Measurements from ENCODE around the gene PLPP3. TPM values are rescaled to one million over a fixed set of nuclear protein-coding genes. Genes with fewer than 3 reads are reported as not detected.

The PLPP3 gene
- total RNA-seq, 2 experiments from 2014 or later = not detected

DNA sequence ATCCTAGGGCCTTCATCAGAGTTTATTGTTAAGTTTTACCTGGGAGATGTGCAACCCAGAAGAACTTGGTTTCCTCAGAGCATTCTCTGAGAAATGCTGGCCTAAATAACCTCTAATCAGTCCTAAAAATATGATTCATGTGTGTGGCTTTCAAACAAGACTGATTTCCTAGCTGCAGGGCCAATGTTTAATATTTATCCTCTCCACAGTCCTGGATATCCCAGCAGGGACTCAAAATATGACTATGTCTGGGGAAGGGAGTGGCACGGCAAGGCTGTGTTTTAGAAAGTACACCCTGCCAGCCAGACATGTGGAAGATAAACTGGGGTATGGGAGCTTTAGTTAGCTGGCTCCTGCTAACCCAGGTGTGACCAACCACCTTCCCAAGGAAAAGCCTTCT lies 26.3 kb downstream of the PLPP3 start:
- intact Hi-C loops (cut with micrococcal nuclease) = no loop called here
- no peak overlapping the region for H3K4me3 Mint-ChIP-seq
- CTCF ChIA-PET = no interaction called here
- no peak overlapping the region for H3K27ac Mint-ChIP-seq
- H3K27me3 Mint-ChIP-seq (ENCODE audit: low read depth) = no peaks in the 10 kb centered on the region
- no peaks in the 10 kb centered on the region for H3K36me3 Mint-ChIP-seq (ENCODE audit: low read depth)
- no peak for DNase-seq
- no peaks in the 10 kb centered on the region for H3K4me1 Mint-ChIP-seq (ENCODE audit: low read depth)
- no peaks in the 10 kb centered on the region for H3K9me3 Mint-ChIP-seq

DNA sequence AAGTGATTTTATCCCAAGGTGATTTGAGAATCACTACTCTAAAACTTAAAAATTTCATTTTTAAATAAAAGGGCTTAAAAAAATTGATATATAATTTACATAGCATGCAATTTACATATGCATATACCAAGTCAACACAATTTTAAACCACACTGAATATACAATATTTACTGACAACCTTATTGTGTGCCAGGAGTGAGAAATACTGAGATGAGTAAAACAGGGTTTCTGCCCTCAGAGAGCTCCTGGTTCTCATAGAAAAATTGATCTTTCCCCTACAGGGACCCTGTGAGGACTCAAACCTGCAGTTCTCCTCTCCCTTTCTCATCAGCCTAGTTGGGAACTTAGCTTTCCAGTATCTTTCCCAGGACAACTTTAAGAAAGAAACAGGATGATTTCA lies 27.0 kb downstream of the PLPP3 start:
- Mint-ChIP-seq H3K9me3 (no peaks in the 10 kb centered on the region), H3K4me3 (no peak overlapping the region), H3K27me3 (ENCODE audit: low read depth) (no peaks in the 10 kb centered on the region), H3K4me1 (ENCODE audit: low read depth) (no peaks in the 10 kb centered on the region), H3K27ac (no peak overlapping the region), H3K36me3 (ENCODE audit: low read depth) (no peaks in the 10 kb centered on the region)
- CTCF ChIA-PET = no interaction called here
- intact Hi-C loops (cut with micrococcal nuclease) = no loop called here
- DNase-seq = no peak

DNA sequence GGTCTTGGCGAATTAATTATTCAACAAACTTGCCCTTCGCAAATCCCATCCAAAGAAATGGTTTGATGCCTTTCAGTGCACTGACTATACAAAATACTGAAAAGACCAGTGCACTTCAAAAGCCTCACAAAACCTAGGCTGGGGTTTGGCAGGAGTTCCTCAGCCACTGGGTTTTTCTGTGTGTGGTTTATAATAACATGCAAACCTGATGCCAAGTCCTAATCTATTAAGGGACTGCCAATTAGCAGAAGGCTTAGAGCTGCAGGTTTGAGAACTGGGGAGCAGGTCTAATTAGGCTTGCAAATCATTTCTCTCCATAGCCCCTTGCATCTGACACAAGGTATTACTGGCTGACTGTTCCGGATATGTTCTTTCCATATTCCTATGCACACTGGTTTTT lies 27.7 kb downstream of the PLPP3 start:
- Mint-ChIP-seq H3K4me1 (ENCODE audit: low read depth) (no peaks in the 10 kb centered on the region), H3K27ac (no peak overlapping the region), H3K27me3 (ENCODE audit: low read depth) (no peaks in the 10 kb centered on the region), H3K9me3 (no peaks in the 10 kb centered on the region), H3K4me3 (no peak overlapping the region), H3K36me3 (ENCODE audit: low read depth) (no peaks in the 10 kb centered on the region)
- no peak for DNase-seq
- intact Hi-C loops (cut with micrococcal nuclease) = no loop called here
- CTCF ChIA-PET = interaction anchor here (0.6 kb wide), 1 partner anchor 700 kb away, joined by 3 read pairs; no protein-coding TSS in a partner anchor

DNA sequence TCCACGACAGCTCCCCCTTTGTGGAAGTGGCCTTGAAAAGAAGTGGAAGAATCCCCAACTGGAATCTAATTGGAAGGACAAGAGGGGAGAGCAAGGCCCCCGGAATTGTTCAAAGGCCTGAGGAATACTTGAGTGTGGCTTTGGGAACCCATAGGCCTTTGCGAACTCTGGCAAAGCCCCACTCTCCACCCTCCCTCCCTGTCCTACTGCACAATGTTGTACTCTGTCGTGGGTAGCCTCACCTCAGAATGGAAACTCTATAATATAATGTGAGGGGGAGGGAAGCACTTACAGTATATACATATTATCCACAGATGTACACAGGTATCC lies 28.5 kb downstream of the PLPP3 start:
- no peak overlapping the region for H3K27ac Mint-ChIP-seq
- H3K4me1 Mint-ChIP-seq (ENCODE audit: low read depth) = no peaks in the 10 kb centered on the region
- H3K27me3 Mint-ChIP-seq (ENCODE audit: low read depth) = no peaks in the 10 kb centered on the region
- intact Hi-C loops (cut with micrococcal nuclease) = no loop called here
- CTCF ChIA-PET = no interaction called here
- H3K9me3 Mint-ChIP-seq = no peaks in the 10 kb centered on the region
- DNase-seq = no peak
- no peak overlapping the region for H3K4me3 Mint-ChIP-seq
- no peaks in the 10 kb centered on the region for H3K36me3 Mint-ChIP-seq (ENCODE audit: low read depth)

DNA sequence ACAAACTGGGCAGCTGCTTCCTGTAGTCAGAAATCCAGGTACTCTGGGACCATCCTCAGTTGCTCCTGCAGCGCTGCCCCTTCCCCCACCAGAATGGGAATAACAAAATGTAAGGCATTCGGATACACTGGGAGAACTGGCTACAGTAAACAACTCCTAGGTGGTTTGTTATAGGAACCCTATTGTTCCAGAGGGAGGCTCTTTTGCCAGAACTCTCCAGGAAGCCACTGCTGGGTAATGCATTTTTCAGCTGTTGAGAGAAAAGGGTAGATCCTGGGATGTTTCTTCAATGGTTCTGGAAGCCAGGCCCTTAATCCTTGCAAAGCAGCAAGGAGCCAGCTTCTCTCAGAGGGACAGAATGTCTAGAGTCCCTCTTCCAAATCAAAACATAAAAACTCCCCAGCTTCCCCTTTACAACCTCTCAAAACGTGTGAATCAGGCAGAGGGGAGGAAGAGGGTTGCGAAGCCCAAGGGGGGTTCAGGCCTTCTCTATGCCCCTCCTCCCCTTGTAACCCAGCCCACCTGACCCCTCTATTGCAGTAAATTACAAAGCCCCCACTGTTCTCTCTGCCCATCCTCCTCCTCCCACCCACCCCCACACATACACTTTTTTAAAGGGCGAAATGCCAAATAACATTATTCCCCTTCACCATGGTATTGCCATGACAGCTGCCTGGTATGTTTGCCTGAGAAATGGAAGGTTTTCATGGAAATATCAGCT lies 29.1 kb downstream of the PLPP3 start:
- DNase-seq = no peak
- no peaks in the 10 kb centered on the region for H3K9me3 Mint-ChIP-seq
- H3K27me3 Mint-ChIP-seq (ENCODE audit: low read depth) = no peaks in the 10 kb centered on the region
- H3K36me3 Mint-ChIP-seq (ENCODE audit: low read depth) = no peaks in the 10 kb centered on the region
- no peak overlapping the region for H3K4me3 Mint-ChIP-seq
- CTCF ChIA-PET = no interaction called here
- intact Hi-C loops (cut with micrococcal nuclease) = no loop called here
- no peak overlapping the region for H3K27ac Mint-ChIP-seq
- H3K4me1 Mint-ChIP-seq (ENCODE audit: low read depth) = no peaks in the 10 kb centered on the region

DNA sequence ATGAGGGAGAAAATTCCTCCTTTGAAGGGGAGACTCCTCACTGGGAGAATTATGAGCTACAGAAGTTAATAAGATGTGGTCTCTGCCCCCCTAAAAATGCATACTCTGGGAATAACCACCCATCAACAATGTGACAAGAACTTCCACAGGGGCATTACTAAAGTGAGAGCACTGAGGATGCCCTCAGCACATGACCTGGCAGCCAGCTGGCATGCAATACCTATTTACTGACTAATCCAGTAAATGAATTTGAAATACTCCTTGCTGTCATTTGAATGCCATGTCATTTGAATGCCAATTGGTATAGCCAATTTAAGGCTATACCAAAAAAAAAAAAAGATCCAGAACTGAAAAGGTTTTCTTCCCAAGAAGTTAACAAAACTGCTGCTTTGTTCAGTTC lies 30.8 kb downstream of the PLPP3 start:
- no peak overlapping the region for H3K4me3 Mint-ChIP-seq
- no peak overlapping the region for H3K27ac Mint-ChIP-seq
- H3K9me3 Mint-ChIP-seq = no peaks in the 10 kb centered on the region
- no peaks in the 10 kb centered on the region for H3K36me3 Mint-ChIP-seq (ENCODE audit: low read depth)
- H3K4me1 Mint-ChIP-seq (ENCODE audit: low read depth) = no peaks in the 10 kb centered on the region
- no peak for DNase-seq
- no peaks in the 10 kb centered on the region for H3K27me3 Mint-ChIP-seq (ENCODE audit: low read depth)
- CTCF ChIA-PET = no interaction called here
- intact Hi-C loops (cut with micrococcal nuclease) = no loop called here

DNA sequence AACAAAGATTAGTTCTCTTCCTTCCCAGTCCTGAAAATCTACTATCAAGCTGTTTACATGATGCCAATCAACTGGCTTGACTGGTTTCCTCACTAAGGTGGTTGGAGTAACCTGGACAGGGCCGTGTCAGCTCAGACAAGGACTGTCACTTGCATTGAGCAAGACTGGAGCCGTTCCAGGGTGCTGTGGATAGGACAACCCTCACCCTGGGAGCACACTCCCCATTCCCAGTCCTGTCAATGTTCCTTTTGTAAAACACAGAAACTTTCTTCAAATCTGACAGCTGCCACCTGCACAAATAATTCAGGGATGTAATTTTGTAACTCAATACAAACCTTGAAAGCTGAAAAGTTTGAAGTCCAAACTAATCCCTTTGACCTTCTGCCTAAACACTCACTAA lies 31.4 kb downstream of the PLPP3 start:
- Mint-ChIP-seq H3K4me1 (ENCODE audit: low read depth) (no peaks in the 10 kb centered on the region), H3K27me3 (ENCODE audit: low read depth) (no peaks in the 10 kb centered on the region), H3K9me3 (no peaks in the 10 kb centered on the region), H3K4me3 (no peak overlapping the region), H3K27ac (no peak overlapping the region), H3K36me3 (ENCODE audit: low read depth) (no peaks in the 10 kb centered on the region)
- CTCF ChIA-PET = no interaction called here
- no peak for DNase-seq
- intact Hi-C loops (cut with micrococcal nuclease) = no loop called here

DNA sequence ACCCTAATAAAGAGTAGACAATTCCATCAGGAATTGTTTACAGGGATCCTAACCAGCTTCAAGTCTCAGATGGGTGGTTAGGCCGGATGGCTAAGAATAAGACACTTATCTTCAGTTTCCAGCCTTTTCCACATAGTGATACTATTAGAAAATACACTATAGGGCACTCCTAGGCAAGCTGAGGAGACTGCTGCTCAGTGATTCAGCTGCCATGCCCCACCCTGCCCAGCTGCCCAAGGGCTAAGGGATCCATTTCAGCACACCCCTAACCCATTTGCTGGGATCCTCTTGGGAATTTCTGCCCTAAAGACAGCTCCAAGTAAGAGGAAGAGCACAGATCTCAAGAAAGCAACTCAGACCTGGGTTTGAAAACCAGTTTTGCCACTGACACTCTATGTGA lies 31.9 kb downstream of the PLPP3 start:
- no peak for DNase-seq
- intact Hi-C loops (cut with micrococcal nuclease) = no loop called here
- Mint-ChIP-seq H3K4me3 (no peak overlapping the region), H3K36me3 (ENCODE audit: low read depth) (no peaks in the 10 kb centered on the region), H3K27me3 (ENCODE audit: low read depth) (no peaks in the 10 kb centered on the region), H3K27ac (no peak overlapping the region), H3K4me1 (ENCODE audit: low read depth) (no peaks in the 10 kb centered on the region), H3K9me3 (no peaks in the 10 kb centered on the region)
- CTCF ChIA-PET = no interaction called here

DNA sequence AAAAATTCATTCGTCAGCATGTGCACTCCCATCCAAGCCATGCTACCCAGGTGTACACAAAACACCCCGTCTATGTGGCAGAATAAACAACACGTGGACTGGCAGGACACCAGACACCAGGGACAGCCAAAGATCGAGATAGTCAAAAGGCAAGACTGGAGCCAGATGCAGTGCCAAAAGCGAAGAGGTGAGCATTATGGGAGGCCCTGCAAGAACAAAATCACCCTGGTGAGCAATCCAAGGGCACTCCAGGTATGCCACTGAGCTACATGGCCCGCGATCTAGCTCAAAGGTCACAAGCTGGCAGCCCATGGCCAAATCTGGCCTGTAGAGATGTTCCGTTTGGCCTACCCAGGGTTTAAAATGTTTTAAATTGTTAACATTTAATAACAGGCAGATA lies 33.7 kb downstream of the PLPP3 start:
- Mint-ChIP-seq H3K27ac (no peak overlapping the region), H3K9me3 (no peaks in the 10 kb centered on the region), H3K36me3 (ENCODE audit: low read depth) (no peaks in the 10 kb centered on the region), H3K27me3 (ENCODE audit: low read depth) (no peaks in the 10 kb centered on the region), H3K4me3 (no peak overlapping the region), H3K4me1 (ENCODE audit: low read depth) (no peaks in the 10 kb centered on the region)
- DNase-seq = no peak
- intact Hi-C loops (cut with micrococcal nuclease) = no loop called here
- CTCF ChIA-PET = no interaction called here

DNA sequence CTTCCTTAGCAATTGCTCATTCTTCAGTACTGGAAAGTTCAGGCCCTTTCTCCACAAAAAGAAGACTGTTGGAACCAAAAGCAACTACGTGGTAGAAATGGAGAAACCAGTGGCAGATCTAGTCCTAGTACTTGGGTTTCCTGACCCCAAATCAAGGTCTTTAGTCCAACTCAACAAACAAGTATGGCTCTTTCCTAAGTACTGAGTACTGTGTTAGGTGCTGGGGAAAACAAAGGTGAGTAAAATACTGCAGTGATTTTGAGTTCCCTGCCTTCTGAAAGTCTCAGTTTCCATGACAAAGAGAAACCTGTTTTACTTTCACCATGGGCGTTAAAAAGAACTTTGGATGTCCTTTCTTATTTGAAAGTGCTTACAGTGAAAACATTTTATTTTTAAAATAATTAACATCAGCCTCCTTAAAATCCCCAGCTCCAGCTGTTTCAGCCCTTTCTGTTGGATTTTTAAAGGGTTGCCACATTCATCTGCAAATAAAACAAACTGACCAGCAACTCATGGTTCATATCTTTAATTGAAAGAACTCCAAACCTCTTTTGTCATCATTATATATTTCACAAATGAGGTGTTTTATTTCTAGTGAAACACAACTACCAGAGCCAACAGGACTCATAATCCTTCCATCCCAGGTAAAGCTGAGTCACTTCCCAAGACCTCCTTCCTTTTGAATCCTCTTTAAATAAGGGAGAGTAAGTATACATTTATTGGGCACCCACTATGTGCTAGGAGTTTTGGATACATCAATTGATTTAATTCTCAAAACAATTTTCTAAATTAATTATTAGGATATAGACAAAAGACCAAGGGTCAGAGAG lies 35.4 kb downstream of the PLPP3 start:
- H3K4me1 Mint-ChIP-seq (ENCODE audit: low read depth) = no peaks in the 10 kb centered on the region
- no peak overlapping the region for H3K27ac Mint-ChIP-seq
- H3K36me3 Mint-ChIP-seq (ENCODE audit: low read depth) = no peaks in the 10 kb centered on the region
- no peak for DNase-seq
- H3K27me3 Mint-ChIP-seq (ENCODE audit: low read depth) = no peaks in the 10 kb centered on the region
- intact Hi-C loops (cut with micrococcal nuclease) = no loop called here
- no peaks in the 10 kb centered on the region for H3K9me3 Mint-ChIP-seq
- CTCF ChIA-PET = no interaction called here
- no peak overlapping the region for H3K4me3 Mint-ChIP-seq

DNA sequence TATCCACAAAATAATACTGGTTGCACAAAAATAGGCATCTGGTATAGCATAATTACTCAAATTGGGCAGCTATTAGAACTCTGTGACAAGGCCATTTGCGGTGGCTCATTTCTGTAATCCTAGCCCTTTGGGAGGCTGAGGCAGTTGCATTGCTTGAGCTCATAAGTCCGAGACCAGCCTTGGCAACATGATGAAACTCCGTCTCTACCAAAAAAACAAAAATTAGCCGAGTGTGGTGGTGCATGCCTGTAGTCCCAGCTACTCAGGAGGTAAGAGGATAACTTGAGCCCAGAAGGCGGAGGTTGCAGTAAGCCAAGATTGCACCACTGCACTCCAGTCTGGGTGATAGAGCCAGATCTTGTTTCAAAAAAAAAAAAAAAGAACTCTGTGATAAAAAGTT lies 36.7 kb downstream of the PLPP3 start:
- Mint-ChIP-seq H3K4me1 (ENCODE audit: low read depth) (no peaks in the 10 kb centered on the region), H3K36me3 (ENCODE audit: low read depth) (no peaks in the 10 kb centered on the region), H3K27ac (no peak overlapping the region), H3K27me3 (ENCODE audit: low read depth) (no peaks in the 10 kb centered on the region), H3K9me3 (no peaks in the 10 kb centered on the region), H3K4me3 (no peak overlapping the region)
- DNase-seq = no peak
- intact Hi-C loops (cut with micrococcal nuclease) = no loop called here
- CTCF ChIA-PET = no interaction called here

DNA sequence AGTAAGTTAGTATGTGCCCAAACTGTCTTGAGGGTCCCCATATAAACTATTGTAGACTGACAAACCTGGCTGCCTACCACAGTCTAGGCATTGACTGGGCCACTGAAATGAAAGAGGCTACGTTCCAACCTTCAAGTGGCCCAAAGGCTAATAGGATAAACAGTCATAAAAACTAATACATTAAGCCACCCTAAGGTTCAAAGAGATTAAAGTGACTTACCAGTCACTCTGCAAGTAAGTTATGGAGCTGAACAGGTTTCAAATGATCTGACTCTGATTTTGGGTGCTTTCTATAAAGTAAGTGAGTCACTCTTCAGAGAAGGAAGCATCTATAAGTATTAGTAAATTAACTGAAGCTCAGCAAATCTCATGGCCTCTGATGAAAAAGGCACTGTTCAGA lies 38.0 kb downstream of the PLPP3 start:
- DNase-seq = no peak
- H3K27me3 Mint-ChIP-seq (ENCODE audit: low read depth) = no peaks in the 10 kb centered on the region
- intact Hi-C loops (cut with micrococcal nuclease) = no loop called here
- no peaks in the 10 kb centered on the region for H3K36me3 Mint-ChIP-seq (ENCODE audit: low read depth)
- H3K9me3 Mint-ChIP-seq = no peaks in the 10 kb centered on the region
- CTCF ChIA-PET = no interaction called here
- no peak overlapping the region for H3K27ac Mint-ChIP-seq
- H3K4me1 Mint-ChIP-seq (ENCODE audit: low read depth) = no peaks in the 10 kb centered on the region
- H3K4me3 Mint-ChIP-seq = no peak overlapping the region

DNA sequence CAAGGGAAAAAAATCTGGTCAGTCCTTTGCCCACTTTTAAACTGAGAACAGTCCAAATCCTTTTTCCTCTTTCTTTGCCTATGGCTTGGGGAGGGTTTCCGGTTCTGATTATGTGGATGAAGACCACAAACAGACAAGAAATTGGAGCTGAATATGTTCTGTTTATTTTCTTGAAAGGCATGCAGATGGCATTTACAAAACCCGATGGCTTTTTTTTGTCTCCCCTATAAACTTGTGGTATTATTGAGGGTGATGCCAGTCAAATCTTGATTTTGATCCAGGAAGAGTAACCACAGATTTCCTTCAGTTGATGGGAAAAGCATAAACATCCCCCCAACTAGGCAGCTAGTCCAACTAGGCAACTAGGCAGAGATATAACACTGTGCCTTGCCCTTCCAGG lies 38.9 kb downstream of the PLPP3 start:
- Mint-ChIP-seq H3K4me3 (no peak overlapping the region), H3K27ac (no peak overlapping the region), H3K27me3 (ENCODE audit: low read depth) (peaks cover under 1% of the 10 kb centered on the region), H3K4me1 (ENCODE audit: low read depth) (no peaks in the 10 kb centered on the region), H3K36me3 (ENCODE audit: low read depth) (no peaks in the 10 kb centered on the region), H3K9me3 (no peaks in the 10 kb centered on the region)
- DNase-seq = no peak
- CTCF ChIA-PET = no interaction called here
- intact Hi-C loops (cut with micrococcal nuclease) = no loop called here

Data from activated naive CD4-positive, alpha-beta T cell treated with anti-CD3 and anti-CD28 coated beads for 36 hours (primary cell).